HUES48 (cell line): Measurements from ENCODE around the gene HOXB6.

Experiments used
- H3K27ac ChIP-seq: one replicate; pipeline ENCODE4 v1.7.0; 2013; ENCODE audit warnings: low read depth, low read length, inconsistent platforms
- H3K27me3 ChIP-seq: 2 replicates; pipeline ENCODE4 v1.6.1; 2013; ENCODE audit warnings: mild to moderate bottlenecking, low read length; ENCODE audit not compliant: control insufficient read depth, insufficient read depth
- H3K36me3 ChIP-seq: 2 replicates; pipeline ENCODE4 v1.6.1; 2013; ENCODE audit warnings: low read length; ENCODE audit not compliant: control insufficient read depth, insufficient read depth
- H3K4me1 ChIP-seq: 2 replicates; pipeline ENCODE4 v1.6.1; 2013; ENCODE audit warnings: mild to moderate bottlenecking, low read length; ENCODE audit not compliant: control insufficient read depth, insufficient read depth
- H3K4me3 ChIP-seq: 2 replicates; pipeline ENCODE4 v1.5.1; 2013; ENCODE audit warnings: mild to moderate bottlenecking, low read depth, low read length
- H3K9ac ChIP-seq: 2 replicates; pipeline ENCODE4 v1.6.1; 2013; ENCODE audit warnings: mild to moderate bottlenecking, low read depth, low read length, moderate library complexity
- H3K9me3 ChIP-seq: 2 replicates; pipeline ENCODE4 v1.6.1; 2013; ENCODE audit warnings: low read length; ENCODE audit not compliant: control insufficient read depth, insufficient read depth

HOXB6 gene

DNA sequence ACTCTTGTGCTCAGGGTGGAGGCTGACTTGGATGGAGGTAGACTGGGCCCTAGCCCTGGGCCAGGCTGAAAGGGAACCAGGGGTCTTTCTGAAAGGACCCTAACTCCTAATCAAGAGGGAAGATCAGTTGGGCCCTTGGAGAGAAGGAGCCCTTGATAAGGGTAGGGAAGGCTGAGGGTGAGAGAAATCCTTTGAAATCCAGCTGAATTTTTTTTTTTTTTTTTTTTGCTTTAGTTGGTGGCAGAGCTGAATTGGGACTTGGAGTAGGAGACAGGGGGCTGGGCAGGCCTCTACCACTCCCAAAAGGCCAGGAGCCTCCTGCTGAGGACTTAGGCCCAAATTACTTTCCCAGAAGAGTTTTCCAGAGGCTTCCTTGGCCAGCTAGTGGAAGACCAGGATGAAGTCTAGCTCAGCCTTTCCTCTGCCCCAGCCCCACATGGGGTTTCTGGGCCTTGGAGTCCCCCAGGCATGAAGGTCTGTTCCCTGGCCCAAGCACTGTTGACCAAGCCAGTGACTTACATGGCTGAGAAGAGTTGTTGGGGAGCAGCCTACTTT lies 14.1 kb downstream of the HOXB6 start:
- Histone ChIP-seq H3K4me3 (no peak overlapping the region), H3K4me1 (peaks cover 9% of the 10 kb centered on the region), H3K27ac (no peak overlapping the region), H3K9ac (no peak overlapping the region), H3K27me3 (peaks cover 100% of the 10 kb centered on the region), H3K36me3 (no peaks in the 10 kb centered on the region), H3K9me3 (no peaks in the 10 kb centered on the region)

DNA sequence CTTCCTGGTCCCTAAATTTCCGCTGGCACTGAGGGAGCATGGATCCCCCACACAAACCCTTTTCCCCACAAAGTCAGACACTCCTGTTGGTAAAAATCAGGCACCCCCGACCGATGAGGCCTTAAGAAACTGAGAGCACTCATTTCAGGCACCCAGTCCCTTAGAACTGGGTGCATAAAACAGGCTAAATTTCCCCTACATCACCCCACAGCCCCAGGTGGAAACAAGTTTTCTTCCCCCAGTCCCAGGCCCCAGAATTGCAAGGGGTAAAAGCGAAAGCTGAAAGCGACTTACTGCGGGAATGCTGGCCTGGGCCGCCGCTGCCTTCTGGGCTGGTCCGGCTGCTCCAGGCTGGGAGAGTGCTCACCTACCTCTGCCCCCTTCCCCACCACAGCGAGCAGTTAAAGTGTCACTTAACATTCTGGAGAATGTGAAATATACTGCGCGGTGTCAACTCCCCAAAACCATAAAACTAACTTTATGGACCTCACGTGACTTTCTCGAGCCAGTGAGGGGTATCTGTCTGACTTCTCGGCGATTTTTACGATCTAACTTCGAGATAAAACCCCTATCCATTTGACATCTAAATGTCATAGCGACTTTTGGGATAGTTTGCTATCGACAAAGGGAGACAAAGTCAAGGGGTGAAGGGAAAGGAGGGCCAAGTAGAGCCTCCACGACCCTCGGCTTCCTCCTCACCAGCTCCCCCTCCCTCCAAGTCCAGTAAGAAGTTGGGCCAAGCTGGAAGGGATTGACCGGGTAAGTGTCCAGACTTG lies 14.8 kb downstream of the HOXB6 start, which contains the start of gene HOXB3:
HOXB3 (minus strand) TSS at position 411 of the 776 bp plus-strand sequence. CDS start 37,767 bp downstream, outside the sequence.
- Histone ChIP-seq H3K27ac (no peak within 1 kb of the TSS), H3K9me3 (no peaks in the 10 kb centered on the region), H3K4me3 (no peak within 1 kb of the TSS), H3K27me3 (peaks cover 100% of the 10 kb centered on the region), H3K9ac (no peak within 1 kb of the TSS), H3K4me1 (peaks cover 9% of the 10 kb centered on the region), H3K36me3 (no peaks in the 10 kb centered on the region)

DNA sequence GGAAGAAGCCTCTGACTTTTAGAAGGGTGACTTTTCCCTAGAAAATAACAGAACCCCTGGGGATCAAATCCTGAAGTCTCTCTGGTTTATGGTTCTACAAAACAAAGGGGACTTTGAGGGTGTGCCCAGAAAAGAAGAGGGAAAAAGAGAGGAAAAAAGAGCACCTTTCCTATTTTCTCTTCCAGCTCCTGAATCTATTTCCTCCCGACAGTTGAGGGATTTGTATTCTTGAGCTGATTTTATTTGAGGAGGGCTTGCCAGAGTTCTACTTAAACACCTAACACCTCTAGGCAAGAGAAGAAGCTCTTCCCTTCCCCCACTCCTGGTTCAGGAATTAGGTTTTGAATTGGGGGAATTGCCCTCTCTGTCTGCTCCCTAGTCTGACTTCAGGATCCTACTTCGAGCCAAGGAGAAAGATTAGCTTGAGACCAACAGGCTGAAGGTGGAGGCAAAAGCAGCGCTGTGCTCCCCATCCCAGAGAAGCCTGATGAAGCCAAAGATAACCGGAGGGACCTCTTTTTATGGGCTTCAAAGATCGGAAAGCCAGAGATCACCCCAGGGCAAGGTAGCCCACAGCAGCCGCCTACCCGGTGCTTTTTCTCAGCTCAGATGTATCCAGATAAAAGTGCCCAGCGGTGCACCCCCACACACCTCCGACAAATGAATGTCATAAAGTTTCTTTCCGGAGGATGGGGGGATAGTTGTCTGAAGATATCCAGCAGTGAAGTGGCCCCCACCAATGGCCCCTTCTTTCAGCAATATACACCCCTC lies 15.5 kb downstream of the HOXB6 start:
- peaks cover 100% of the 10 kb centered on the region for H3K27me3 ChIP-seq
- H3K4me1 ChIP-seq, result peaks cover 5% of the 10 kb centered on the region
- H3K9me3 ChIP-seq, result no peaks in the 10 kb centered on the region
- no peak overlapping the region for H3K4me3 ChIP-seq
- H3K9ac ChIP-seq, result no peak overlapping the region
- no peak overlapping the region for H3K27ac ChIP-seq
- H3K36me3 ChIP-seq, result no peaks in the 10 kb centered on the region

DNA sequence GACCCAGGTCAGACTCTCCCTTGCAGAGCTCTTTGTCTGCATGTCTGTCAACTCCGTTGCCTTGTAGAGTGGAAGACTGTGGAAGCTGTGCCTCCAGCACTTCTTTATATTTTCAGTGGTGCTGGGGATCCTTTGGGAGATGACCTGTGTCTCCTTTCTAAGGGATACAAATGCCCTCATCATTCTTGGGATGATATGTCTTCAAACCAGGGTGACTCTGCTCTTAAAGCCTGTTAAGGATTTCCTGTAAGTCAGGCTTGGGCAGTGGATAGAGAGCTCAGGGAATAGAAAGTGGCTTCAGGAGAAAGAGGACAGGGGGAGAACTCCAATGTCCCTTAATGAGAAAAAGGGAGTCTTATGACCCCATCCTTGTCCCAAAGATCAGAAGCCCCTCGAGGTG lies 16.3 kb downstream of the HOXB6 start:
- Histone ChIP-seq H3K9me3 (no peaks in the 10 kb centered on the region), H3K4me1 (0 out of 2 replicates have a peak, but pooled peaks cover 2% of the 10 kb centered on the region), H3K27me3 (peaks cover 100% of the 10 kb centered on the region), H3K9ac (no peak overlapping the region), H3K36me3 (no peaks in the 10 kb centered on the region), H3K4me3 (no peak overlapping the region), H3K27ac (no peak overlapping the region)

DNA sequence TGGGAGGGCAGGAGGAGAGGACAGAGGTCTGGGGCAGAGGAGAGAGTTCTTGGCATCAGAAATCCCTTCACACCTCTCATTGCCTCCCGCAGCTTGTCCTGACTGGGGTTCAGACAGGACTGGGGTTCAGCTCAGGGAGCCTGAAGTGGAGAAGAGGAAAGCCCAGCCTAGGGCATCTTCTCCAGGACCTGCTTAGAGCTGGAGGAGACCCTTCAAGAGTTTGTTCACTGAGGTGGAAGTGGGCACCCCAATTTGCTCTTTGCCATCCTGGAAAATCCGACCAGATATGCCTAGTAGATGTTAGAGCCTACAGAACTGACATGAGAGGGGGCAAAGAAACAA lies 16.7 kb downstream of the HOXB6 start:
- no peak overlapping the region for H3K4me3 ChIP-seq
- H3K36me3 ChIP-seq, result no peaks in the 10 kb centered on the region
- peaks cover 100% of the 10 kb centered on the region for H3K27me3 ChIP-seq
- H3K4me1 ChIP-seq, result no peaks in the 10 kb centered on the region
- no peak overlapping the region for H3K27ac ChIP-seq
- H3K9me3 ChIP-seq, result no peaks in the 10 kb centered on the region
- no peak overlapping the region for H3K9ac ChIP-seq

DNA sequence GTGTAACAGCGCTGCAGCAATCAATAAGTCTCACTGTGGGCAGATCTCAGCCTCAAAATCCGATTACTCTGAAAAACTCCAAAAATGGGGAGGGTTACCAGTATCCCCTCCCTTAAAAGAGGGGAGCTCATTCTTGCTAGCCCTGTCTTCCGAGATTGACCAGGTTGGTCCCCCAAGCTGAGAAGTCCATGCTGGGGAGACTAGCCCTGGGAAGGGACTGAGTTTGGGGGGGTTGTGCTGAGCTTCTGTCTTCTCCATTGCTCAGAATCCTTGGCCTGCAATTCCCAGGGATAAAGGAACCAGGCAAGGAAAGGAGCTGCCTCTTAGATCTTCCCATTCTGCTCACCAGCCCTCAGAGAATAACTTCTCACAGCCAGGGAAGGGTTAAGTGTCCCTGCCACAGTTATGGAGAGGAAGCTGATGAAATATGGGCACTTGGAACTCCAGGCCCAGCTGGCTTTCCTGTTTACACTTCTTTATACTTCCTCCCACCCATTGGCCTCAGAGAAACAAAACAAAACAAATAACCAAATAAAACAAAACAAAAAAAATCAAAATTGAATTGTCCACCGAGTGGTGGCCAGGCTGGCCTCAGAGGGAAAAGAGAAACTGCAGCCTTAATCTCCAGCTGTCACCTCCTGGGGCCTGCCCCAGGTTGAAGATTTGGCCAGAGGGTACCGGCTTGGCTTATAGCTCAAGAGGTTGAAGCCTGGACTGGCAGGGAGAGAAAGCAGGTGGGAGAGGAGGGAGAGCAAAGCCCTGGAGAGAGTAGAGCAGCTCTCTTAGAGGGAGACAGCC lies 17.3 kb downstream of the HOXB6 start:
- Histone ChIP-seq H3K27ac (no peak overlapping the region), H3K4me1 (no peaks in the 10 kb centered on the region), H3K9me3 (no peaks in the 10 kb centered on the region), H3K9ac (no peak overlapping the region), H3K36me3 (no peaks in the 10 kb centered on the region), H3K27me3 (peaks cover 100% of the 10 kb centered on the region), H3K4me3 (no peak overlapping the region)

DNA sequence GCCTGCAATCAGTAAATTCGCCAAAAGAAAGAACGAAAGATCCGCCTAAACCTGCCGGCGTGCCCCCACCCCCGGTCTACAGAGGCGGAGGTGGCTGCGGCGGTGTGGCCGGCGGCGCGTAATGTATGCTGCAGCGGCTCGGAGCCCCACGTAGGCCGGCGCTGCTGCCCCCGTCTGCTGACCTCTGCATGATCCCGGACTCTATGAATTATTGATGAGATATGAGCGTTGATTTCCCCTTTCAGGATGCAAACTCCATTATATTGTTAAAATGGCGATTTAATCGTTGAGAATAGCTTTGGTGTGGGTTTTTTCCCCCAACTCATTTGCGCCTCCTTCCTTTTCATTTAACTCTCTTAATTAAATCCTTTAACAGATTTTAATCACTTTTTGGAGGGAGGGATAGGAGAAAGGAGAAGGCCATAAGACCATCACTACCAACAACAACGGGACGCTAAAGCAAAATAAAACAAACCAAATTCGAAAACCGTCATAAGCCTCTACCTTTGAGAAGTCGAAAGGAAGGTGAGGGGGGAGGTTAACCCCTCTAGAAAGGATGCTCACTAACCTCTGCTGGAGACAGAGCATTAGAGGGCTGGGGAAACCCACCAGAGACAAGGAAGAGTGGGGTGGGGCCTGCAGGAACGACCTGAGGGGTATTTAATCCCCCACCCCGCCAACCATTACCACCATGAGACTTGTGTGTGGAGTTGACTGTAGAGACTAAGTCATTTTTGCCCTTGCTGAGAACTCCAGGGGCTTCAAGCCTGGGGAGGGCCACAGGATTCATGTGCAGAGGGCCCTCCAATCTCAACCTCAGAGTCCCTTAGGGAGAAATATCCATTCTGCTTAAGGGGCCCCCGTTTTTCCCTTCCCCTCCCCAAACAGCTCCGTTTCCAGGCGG lies 18.2 kb downstream of the HOXB6 start:
- H3K4me1 ChIP-seq, result no peaks in the 10 kb centered on the region
- no peaks in the 10 kb centered on the region for H3K36me3 ChIP-seq
- H3K9ac ChIP-seq, result no peak overlapping the region
- no peaks in the 10 kb centered on the region for H3K9me3 ChIP-seq
- H3K27ac ChIP-seq, result no peak overlapping the region
- H3K27me3 ChIP-seq, result peaks cover 100% of the 10 kb centered on the region
- no peak overlapping the region for H3K4me3 ChIP-seq

DNA sequence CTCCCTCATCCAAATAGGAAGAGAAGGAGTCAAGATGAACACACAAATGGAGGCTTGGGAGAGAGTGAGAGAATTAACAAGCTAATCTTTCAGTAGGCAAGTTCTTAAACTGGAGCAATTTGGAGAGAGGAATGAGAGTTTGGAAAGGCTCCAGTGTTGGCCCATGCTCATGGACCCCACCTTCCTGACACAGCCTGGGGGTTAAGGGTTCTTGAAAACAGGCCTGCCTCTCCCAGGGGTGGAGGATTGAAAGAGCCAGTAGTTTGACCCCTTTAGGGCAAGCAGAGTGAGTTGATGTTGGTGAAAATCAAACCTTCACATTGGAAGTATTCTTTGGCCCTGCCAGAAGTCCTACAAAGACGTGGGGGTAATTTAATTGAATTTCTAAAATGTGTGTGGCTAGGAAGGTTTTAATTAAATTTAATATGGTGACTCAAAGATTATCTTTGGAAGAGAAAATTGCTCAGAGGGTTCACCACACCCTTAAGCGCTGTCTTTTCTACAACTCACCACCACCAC lies 20.5 kb downstream of the HOXB6 start:
- Histone ChIP-seq H3K4me1 (no peaks in the 10 kb centered on the region), H3K27ac (no peak overlapping the region), H3K36me3 (no peaks in the 10 kb centered on the region), H3K27me3 (peaks cover 100% of the 10 kb centered on the region), H3K9me3 (no peaks in the 10 kb centered on the region), H3K9ac (no peak overlapping the region), H3K4me3 (no peak overlapping the region)

DNA sequence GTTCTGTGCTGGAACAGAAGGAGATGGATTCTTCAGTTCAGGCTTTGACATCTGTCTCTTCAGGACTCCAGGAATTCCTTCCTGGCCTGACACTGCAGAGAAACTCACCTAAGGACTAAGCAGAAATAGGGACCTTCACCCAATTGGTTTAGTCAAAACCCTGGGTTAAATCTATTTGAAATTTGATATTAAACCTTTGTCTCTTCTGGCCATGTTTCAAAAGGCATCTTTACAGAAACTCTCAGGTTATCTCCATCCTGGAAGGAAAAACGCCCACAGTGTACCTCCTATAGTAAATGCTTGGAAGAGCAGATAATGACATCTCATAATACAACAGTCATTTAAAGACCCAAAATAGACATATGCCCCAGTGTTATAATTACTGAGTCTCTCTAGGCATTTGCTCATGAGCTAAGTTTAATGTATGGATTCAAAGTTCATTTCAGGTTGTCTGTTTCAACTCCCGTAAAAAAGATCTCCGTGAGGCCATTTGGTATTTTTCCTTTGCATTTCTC lies 21.0 kb downstream of the HOXB6 start:
- Histone ChIP-seq H3K4me1 (no peaks in the 10 kb centered on the region), H3K9ac (no peak overlapping the region), H3K9me3 (no peaks in the 10 kb centered on the region), H3K27ac (no peak overlapping the region), H3K36me3 (no peaks in the 10 kb centered on the region), H3K4me3 (no peak overlapping the region), H3K27me3 (peaks cover 100% of the 10 kb centered on the region)

DNA sequence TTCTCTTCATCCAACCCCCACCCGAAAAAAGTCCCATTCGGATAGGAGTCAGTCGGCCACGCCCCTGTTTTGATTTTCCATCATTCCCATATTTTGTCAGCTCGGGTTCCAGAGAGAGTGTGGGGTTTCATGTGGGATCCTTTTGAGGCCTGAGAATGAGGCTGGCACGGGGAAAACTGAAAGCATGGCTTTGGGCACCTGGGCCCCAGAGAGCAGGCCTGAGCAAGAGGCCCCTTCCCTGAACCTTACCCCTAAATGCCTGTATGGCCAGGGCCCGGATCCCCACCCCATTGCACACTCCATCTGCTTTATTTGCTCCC lies 22.1 kb downstream of the HOXB6 start:
- H3K36me3 ChIP-seq, result no peaks in the 10 kb centered on the region
- no peaks in the 10 kb centered on the region for H3K4me1 ChIP-seq
- H3K27ac ChIP-seq, result no peak overlapping the region
- H3K4me3 ChIP-seq, result no peak overlapping the region
- H3K9me3 ChIP-seq, result no peaks in the 10 kb centered on the region
- H3K9ac ChIP-seq, result no peak overlapping the region
- peaks cover 100% of the 10 kb centered on the region for H3K27me3 ChIP-seq
